IPS-NIHi11 (cell line): ENCODE measurements around the gene B3GNT3.

Experiments
- DNase-seq: peaks from one replicate; pipeline ENCODE4 v3.0.0; 2012; ENCODE audit warnings: mixed read lengths, low spot score

B3GNT3 gene

GRCh38 chr19:17860993-17861360, 66.0 kb downstream of the B3GNT3 start:
- no peak for DNase-seq

GRCh38 chr19:17861542-17862402, 66.8 kb downstream of the B3GNT3 start:
- no peak for DNase-seq

GRCh38 chr19:17862711-17863519, 68.0 kb downstream of the B3GNT3 start:
- no peak for DNase-seq
